Measurements from ENCODE around the gene PIGU.

DNA sequence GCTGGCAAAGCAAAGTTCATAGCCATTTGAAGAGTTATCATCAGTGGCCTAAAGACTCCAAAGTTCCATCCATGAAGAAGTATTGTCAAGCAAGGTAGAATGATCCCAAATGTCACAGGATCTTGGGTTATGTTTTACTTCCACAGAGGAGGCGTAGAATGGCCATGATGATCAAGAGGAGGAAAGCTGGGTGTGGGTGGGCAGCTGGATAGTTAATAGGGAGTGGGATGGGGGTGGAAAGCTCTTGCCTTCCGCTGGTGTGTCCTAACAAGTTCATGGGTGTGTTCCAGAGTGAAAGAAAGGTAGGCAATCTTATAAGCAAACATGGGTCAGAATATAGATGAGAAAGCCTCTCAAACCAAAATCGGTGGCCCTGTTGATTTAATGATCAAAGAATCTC, 38.4 kb downstream of the PIGU start:
- TF ChIP-seq, protein P1, sequence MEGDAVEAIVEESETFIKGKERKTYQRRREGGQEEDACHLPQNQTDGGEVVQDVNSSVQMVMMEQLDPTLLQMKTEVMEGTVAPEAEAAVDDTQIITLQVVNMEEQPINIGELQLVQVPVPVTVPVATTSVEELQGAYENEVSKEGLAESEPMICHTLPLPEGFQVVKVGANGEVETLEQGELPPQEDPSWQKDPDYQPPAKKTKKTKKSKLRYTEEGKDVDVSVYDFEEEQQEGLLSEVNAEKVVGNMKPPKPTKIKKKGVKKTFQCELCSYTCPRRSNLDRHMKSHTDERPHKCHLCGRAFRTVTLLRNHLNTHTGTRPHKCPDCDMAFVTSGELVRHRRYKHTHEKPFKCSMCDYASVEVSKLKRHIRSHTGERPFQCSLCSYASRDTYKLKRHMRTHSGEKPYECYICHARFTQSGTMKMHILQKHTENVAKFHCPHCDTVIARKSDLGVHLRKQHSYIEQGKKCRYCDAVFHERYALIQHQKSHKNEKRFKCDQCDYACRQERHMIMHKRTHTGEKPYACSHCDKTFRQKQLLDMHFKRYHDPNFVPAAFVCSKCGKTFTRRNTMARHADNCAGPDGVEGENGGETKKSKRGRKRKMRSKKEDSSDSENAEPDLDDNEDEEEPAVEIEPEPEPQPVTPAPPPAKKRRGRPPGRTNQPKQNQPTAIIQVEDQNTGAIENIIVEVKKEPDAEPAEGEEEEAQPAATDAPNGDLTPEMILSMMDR (IDR thresholded peaks at IDR 0.05), result no peak
- TF ChIP-seq POLR2AphosphoS5 (IDR thresholded peaks at IDR 0.05) (no peak), POLR2A (IDR thresholded peaks at IDR 0.05) (no peak)
